CD4-positive, alpha-beta T cell (primary cell): ENCODE results near the gene DYNLT1. TPM values are rescaled to one million over a fixed set of nuclear protein-coding genes. Genes with fewer than 3 reads are reported as not detected.

ENCODE experiments used
- ATAC-seq: fragments of 200-7000 bp; cut with Tn5 transposase; one replicate; pipeline ENCODE4 v1.10.0; 2022; ENCODE audit warnings: mild to moderate bottlenecking; ENCODE audit not compliant: poor library complexity
- CTCF ChIA-PET: fragments of 350-600 bp; sonication (Branson Sonifier 250); formaldehyde crosslinking; loops from one replicate; lab custom pipeline; 2021; ENCODE audit warnings: antibody characterized with exemption, inconsistent platforms; lab: Charles Lee
- POLR2A ChIA-PET: fragments of 350-600 bp; sonication (Branson Sonifier 250); formaldehyde crosslinking; loops from one replicate; lab custom pipeline; 2021; ENCODE audit warnings: antibody characterized with exemption, inconsistent platforms; lab: Charles Lee
- DNase-seq, 14 experiments: peaks; one replicate each; pipeline ENCODE4 v3.0.0-alpha.2; 2013 to 2020; ENCODE audit warnings: mixed read lengths in 2 of 14
- H3K27ac ChIP-seq, 2 donors: one replicate each; pipeline versions ENCODE4 v1.5.1 to v1.7.0; 2013; ENCODE audit warnings: low read length in 2 of 2, low read depth in 1 of 2, mild to moderate bottlenecking in 1 of 2
- H3K27me3 ChIP-seq, 2 experiments: 1 replicate in 1 of 2; 2 replicates in 1 of 2; pipeline versions ENCODE4 v1.6.1 to v1.7.0; 2013; ENCODE audit warnings: low read length in 2 of 2, control low read depth in 1 of 2, mild to moderate bottlenecking in 1 of 2, moderate library complexity in 1 of 2; ENCODE audit not compliant: insufficient read depth in 2 of 2, control insufficient read depth in 1 of 2
- H3K36me3 ChIP-seq: one replicate; pipeline ENCODE4 v1.6.1; 2013; ENCODE audit warnings: low read length, control low read depth; ENCODE audit not compliant: insufficient read depth
- H3K4me1 ChIP-seq: one replicate; pipeline ENCODE4 v1.6.1; 2013; ENCODE audit warnings: low read length, control low read depth; ENCODE audit not compliant: insufficient read depth
- H3K4me3 ChIP-seq: one replicate; pipeline ENCODE4 v1.5.1; 2013; ENCODE audit warnings: mild to moderate bottlenecking, low read length, moderate library complexity
- H3K9me3 ChIP-seq, 2 experiments: 1 replicate in 1 of 2; 2 replicates in 1 of 2; pipeline versions ENCODE4 v1.6.1 to v1.7.0; 2013; ENCODE audit warnings: low read length in 2 of 2, mild to moderate bottlenecking in 2 of 2, control low read depth in 1 of 2, moderate library complexity in 1 of 2; ENCODE audit not compliant: control insufficient read depth in 1 of 2, insufficient read depth in 1 of 2
- H3K27ac Mint-ChIP-seq: one replicate; pipeline ENCODE4 v1.8.0; 2020; ENCODE audit warnings: mixed read lengths
- H3K27me3 Mint-ChIP-seq: one replicate; pipeline ENCODE4 v1.8.0; 2021; ENCODE audit warnings: mixed read lengths
- H3K36me3 Mint-ChIP-seq: one replicate; pipeline ENCODE4 v1.8.0; 2021; ENCODE audit warnings: low read depth, mixed read lengths
- H3K4me1 Mint-ChIP-seq: one replicate; pipeline ENCODE4 v1.8.0; 2021; ENCODE audit warnings: low read depth, mixed read lengths
- H3K4me3 Mint-ChIP-seq: one replicate; pipeline ENCODE4 v1.8.0; 2020; ENCODE audit warnings: mild to moderate bottlenecking, mixed read lengths
- H3K9me3 Mint-ChIP-seq: one replicate; pipeline ENCODE4 v1.8.0; 2020; ENCODE audit warnings: mixed read lengths
- intact Hi-C, 2 experiments: fragments of 100-400 bp; cut with DNase I in 1 of 2; cut with micrococcal nuclease in 1 of 2; formaldehyde crosslinking; loops; one replicate each; pipeline versions ENCODE4 v1.15.1 to v1.9.0; 2023 to 2025; cut with DNase I, micrococcal nuclease
- total RNA-seq, 174 experiments: library from RNA in 2 of 174; stranded (reverse) in 2 of 174; gene quantifications; one replicate each; pipeline ENCODE4 v1.2.3 and lab custom pipeline; 2021 to 2026
- TF ChIP-seq, protein P1 (sequence below): fragments of 200-600 bp; IDR thresholded peaks from one replicate; pipeline ENCODE4 v1.8.0; 2022; ENCODE audit warnings: antibody characterized with exemption, mild to moderate bottlenecking

DYNLT1 gene
- total RNA-seq, 2 experiments from 2014 or later, result 170 to 182 TPM

DNA sequence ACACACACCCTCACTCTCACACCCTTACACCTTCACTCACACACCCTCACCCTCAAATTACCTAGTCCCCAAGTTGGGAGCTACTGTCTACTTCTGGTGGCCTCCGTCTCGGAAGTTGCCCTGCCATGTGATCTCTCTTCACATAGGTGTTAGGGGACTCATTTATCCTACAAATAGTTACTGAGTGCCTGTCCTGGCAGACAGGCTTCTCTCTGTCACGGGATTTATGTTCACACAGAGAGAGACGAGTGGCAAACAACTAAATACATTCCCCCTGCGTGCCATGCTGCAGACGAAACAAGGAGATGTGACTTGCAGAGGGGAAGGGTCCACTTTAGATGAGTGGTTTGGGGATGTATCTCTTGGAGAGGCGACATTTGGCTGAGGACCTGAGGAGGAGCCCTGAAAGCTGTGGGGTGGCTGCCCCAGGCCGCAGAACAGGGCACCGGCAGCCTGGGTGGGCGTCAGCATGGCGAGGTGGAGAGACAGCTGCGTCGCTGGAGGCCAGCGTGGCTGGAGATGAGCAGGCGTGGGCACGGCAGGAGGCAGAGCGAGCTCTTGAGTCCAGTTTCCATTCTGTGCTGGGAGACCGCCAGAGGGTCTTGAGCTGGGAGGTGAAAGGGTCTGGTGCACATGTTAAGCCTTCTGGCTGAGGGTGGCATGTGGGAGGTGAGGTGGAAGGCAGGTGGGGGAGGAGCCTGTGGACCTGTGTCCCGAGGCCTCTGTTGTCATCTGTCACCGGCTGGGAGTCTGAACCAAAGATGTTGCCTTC lies 17.2 kb downstream of the DYNLT1 start:
- TF ChIP-seq, protein P1, sequence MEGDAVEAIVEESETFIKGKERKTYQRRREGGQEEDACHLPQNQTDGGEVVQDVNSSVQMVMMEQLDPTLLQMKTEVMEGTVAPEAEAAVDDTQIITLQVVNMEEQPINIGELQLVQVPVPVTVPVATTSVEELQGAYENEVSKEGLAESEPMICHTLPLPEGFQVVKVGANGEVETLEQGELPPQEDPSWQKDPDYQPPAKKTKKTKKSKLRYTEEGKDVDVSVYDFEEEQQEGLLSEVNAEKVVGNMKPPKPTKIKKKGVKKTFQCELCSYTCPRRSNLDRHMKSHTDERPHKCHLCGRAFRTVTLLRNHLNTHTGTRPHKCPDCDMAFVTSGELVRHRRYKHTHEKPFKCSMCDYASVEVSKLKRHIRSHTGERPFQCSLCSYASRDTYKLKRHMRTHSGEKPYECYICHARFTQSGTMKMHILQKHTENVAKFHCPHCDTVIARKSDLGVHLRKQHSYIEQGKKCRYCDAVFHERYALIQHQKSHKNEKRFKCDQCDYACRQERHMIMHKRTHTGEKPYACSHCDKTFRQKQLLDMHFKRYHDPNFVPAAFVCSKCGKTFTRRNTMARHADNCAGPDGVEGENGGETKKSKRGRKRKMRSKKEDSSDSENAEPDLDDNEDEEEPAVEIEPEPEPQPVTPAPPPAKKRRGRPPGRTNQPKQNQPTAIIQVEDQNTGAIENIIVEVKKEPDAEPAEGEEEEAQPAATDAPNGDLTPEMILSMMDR, result no peak
- peaks cover 87% of the 10 kb centered on the region for H3K36me3 ChIP-seq
- intact Hi-C loops, result no loop called here
- POLR2A ChIA-PET, result no interaction called here
- no peak for ATAC-seq
- H3K4me1 Mint-ChIP-seq, result peaks cover 18% of the 10 kb centered on the region
- H3K9me3 ChIP-seq, result no peaks in the 10 kb centered on the region
- peak overlapping the region; percentile 19 for H3K27ac Mint-ChIP-seq
- no peak for DNase-seq
- no peak overlapping the region for H3K27ac ChIP-seq
- no peaks in the 10 kb centered on the region for H3K27me3 ChIP-seq
- H3K4me1 ChIP-seq, result peaks cover 11% of the 10 kb centered on the region
- no peaks in the 10 kb centered on the region for H3K9me3 Mint-ChIP-seq
- H3K27me3 Mint-ChIP-seq, result no peaks in the 10 kb centered on the region
- CTCF ChIA-PET, result interaction anchor here (1.3 to 5.5 kb wide), 2 partner anchors 33 to 63 kb away, joined by 3 to 21 read pairs; no protein-coding TSS in a partner anchor
- no peak overlapping the region for H3K4me3 Mint-ChIP-seq
- no peak overlapping the region for H3K4me3 ChIP-seq
- H3K36me3 Mint-ChIP-seq, result peaks cover 85% of the 10 kb centered on the region

GRCh38 chr6:158626360-158627167 lies 18.0 kb downstream of the DYNLT1 start:
- Mint-ChIP-seq H3K4me3 (no peak overlapping the region), H3K27me3 (no peaks in the 10 kb centered on the region), H3K4me1 (peaks cover 15% of the 10 kb centered on the region), H3K9me3 (no peaks in the 10 kb centered on the region), H3K36me3 (peaks cover 83% of the 10 kb centered on the region), H3K27ac (peak overlapping the region; percentile 19)
- Histone ChIP-seq H3K36me3 (peaks cover 87% of the 10 kb centered on the region), H3K27ac (no peak overlapping the region), H3K9me3 (no peaks in the 10 kb centered on the region), H3K4me3 (no peak overlapping the region), H3K4me1 (peaks cover 8% of the 10 kb centered on the region), H3K27me3 (no peaks in the 10 kb centered on the region)
- POLR2A ChIA-PET, result no interaction called here
- DNase-seq (no peak), ATAC-seq (no peak)
- intact Hi-C loops, result no loop called here
- TF ChIP-seq, protein P1, result no peak
- CTCF ChIA-PET, result interaction anchor here (1.3 to 5.5 kb wide), 2 partner anchors 34 to 64 kb away, joined by 3 to 21 read pairs; no protein-coding TSS in a partner anchor

DNA sequence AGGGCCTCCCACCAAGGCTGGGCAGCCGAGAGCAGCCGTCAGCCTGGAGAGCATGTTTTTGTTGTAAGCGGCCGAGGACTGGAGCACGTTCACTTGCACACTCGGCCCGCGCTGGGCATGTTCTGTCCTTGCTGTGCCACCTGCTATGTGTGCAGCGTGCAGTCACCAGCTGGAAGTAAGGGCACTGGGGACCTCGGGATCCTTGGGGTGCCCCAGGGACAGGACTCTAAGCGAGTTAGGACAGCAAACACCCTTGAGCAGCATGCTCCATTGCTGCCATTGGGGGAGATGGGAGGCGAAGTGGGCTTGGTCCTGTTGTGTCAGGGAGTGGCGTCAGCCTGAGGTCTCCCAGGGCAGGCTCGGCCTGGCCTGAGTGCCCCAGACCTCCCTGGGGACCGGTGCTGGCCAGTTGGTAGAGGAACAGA lies 18.6 kb downstream of the DYNLT1 start:
- TF ChIP-seq, protein P1, result no peak
- peaks cover 79% of the 10 kb centered on the region for H3K36me3 Mint-ChIP-seq
- Histone ChIP-seq H3K9me3 (no peaks in the 10 kb centered on the region), H3K27me3 (no peaks in the 10 kb centered on the region), H3K36me3 (peaks cover 87% of the 10 kb centered on the region), H3K4me1 (peaks cover 1% of the 10 kb centered on the region), H3K4me3 (no peak overlapping the region), H3K27ac (no peak overlapping the region)
- DNase-seq (no peak), ATAC-seq (no peak)
- H3K9me3 Mint-ChIP-seq, result no peaks in the 10 kb centered on the region
- intact Hi-C loops, result no loop called here
- peaks cover 8% of the 10 kb centered on the region for H3K4me1 Mint-ChIP-seq
- peak overlapping the region; percentile 19 for H3K27ac Mint-ChIP-seq
- H3K27me3 Mint-ChIP-seq, result no peaks in the 10 kb centered on the region
- ChIA-PET POLR2A (no interaction called here), CTCF (no interaction called here)
- H3K4me3 Mint-ChIP-seq, result no peak overlapping the region
